HL-60 (cell line): ENCODE results near the gene RNU6-8.

Experiments
- DNase-seq, 2 experiments: peaks; one replicate each; pipeline ENCODE4 v3.0.0-alpha.2; 2010 to 2020; ENCODE audit warnings: low read depth in 1 of 2, low spot score in 1 of 2
- H3K27ac ChIP-seq: fragments of 250-450 bp; sonication (Bioruptor Pico); replicated peaks from 2 replicates; pipeline ENCODE4 v1.5.1; 2020; ENCODE audit warnings: mild to moderate bottlenecking, moderate library complexity
- H3K27me3 ChIP-seq: fragments of 250-450 bp; sonication (Bioruptor Pico); 2 replicates; pipeline ENCODE4 v1.5.1; 2021; ENCODE audit warnings: mild to moderate bottlenecking, moderate library complexity; ENCODE audit not compliant: insufficient read depth, poor library complexity, severe bottlenecking
- H3K4me3 ChIP-seq: replicated peaks from 2 replicates; pipeline ENCODE4 v1.5.1; 2011; ENCODE audit warnings: mild to moderate bottlenecking, control low read depth, low read length; ENCODE audit not compliant: insufficient read depth
- CTCF ChIP-seq: IDR thresholded peaks from one replicate; pipeline ENCODE4 v1.5.1; 2011; ENCODE audit warnings: low read length, control low read depth, inconsistent platforms; ENCODE audit not compliant: insufficient read depth
- GABPA ChIP-seq: IDR thresholded peaks from 2 replicates; pipeline ENCODE4 v1.6.1; 2012; ENCODE audit warnings: low read depth
- POLR2AphosphoS5 ChIP-seq: IDR thresholded peaks from 2 replicates; pipeline ENCODE4 v1.6.1; 2012; ENCODE audit warnings: low read depth
- REST ChIP-seq: IDR thresholded peaks from 2 replicates; pipeline ENCODE4 v1.6.1; 2012; ENCODE audit warnings: low read depth; ENCODE audit not compliant: insufficient replicate concordance
- SPI1 ChIP-seq: IDR thresholded peaks from 2 replicates; pipeline ENCODE4 v1.6.1; 2012; ENCODE audit warnings: low read depth, mild to moderate bottlenecking, borderline replicate concordance

The RNU6-8 gene

GRCh38 chr14:32183151-32184058 is 19.7 kb downstream of the RNU6-8 start:
- Histone ChIP-seq H3K4me3 (no peak overlapping the region), H3K27me3 (no peaks in the 10 kb centered on the region), H3K27ac (no peak overlapping the region)
- no peak for TF ChIP-seq GABPA
- no peak for TF ChIP-seq CTCF
- no peak for TF ChIP-seq REST
- no peak for TF ChIP-seq POLR2AphosphoS5
- TF ChIP-seq SPI1 = no peak
- no peak for DNase-seq

- no peak overlapping the region for H3K4me3 ChIP-seq
- no peak for DNase-seq
- no peak overlapping the region for H3K27ac ChIP-seq
These were observed 31.6 kb downstream of the RNU6-8 start for GRCh38 chr14:32171469-32171868.

GRCh38 chr14:32169191-32169590 is 33.9 kb downstream of the RNU6-8 start:
- Histone ChIP-seq H3K27me3 (no peaks in the 10 kb centered on the region), H3K27ac (no peak overlapping the region), H3K4me3 (no peak overlapping the region)
- no peak for DNase-seq
- TF ChIP-seq SPI1 (no peak), GABPA (no peak), REST (no peak), CTCF (no peak), POLR2AphosphoS5 (no peak)

More at GRCh38 chr14:32171469-32171868, 31.6 kb downstream of the RNU6-8 start:
- no peaks in the 10 kb centered on the region for H3K27me3 ChIP-seq
- TF ChIP-seq POLR2AphosphoS5 = no peak
- no peak for TF ChIP-seq GABPA
- no peak for TF ChIP-seq REST
